ENCODE data around the gene ADGRE1.
A peak's percentile ranks its signal among the peaks of the same experiment; 100 is the strongest.

ADGRE1 gene

GRCh38 chr19:6876748-6877147 lies 10.6 kb upstream of the ADGRE1 start:
- peak; percentile 92 to 97 (median 95) for DNase-seq

DNA sequence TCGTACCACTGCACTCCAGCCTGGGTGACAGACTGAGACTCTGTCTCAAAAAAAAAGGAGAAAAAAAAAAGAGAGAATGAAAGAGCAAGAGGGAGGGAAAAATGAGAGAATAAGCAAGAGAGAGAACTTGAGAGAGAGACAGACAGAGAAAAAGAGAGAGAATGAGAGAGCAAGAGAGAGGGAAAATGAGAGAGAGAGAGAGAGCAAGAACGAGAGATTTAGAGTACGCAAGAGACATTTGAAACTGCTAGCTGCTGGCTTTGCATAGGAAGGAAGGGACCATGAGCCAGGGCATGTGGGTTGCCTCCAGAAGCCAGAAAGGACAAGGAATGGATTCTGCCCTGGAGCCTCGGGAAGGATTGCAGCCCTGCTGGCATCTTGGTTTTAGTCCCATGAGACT lies 9.6 kb upstream of the ADGRE1 start:
- no peak for DNase-seq

DNA sequence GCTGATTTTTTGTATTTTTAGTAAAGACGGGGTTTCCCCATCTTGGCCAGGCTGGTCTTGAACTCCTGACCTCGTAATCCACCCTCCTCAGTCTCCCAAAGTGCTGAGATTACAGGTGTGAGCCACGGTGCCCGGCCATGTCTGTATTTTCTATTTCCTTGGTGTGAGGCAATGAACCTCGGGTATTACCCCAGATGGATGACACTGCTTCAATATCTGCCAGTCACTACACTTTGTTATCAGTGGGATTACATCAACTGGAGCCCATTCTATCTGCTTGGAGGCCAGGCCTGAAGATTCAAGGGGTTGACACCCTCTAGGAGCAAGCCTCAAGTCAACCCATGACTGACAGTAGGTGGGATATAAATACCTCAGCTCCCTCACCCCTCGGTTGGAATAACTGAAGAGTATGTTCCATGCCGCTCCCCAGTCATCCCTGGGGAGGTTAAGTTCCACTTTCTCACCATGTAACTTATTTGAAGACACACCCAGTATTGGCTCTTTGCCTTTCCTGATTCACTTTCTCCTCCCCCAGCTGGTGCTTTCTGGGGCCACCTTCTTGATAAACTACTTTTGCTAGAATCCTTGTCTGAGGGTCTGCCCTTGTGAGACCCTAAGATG lies 992 bp upstream of the ADGRE1 start:
- DNase-seq, result peak in 2 of 3 donors; percentile 45 to 49

DNA sequence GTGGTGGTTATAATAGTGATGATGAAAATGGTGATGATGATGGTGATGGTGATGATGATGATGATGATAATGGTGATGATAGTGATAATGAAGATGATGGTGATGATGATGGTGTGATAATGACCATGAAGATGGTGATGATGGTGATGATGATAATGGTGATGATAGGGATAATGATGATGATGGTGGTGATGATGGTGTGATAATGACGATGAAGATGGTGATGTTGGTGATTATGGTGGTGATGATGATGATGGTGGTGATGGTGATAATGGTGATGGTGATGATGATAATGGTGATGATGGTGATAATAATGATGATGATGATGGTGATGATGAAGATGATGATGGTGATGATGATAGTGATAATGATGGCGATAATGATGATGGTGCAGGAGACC lies 1.6 kb downstream of the ADGRE1 start:
- DNase-seq, result no peak

- no peak for DNase-seq
These were observed 3.1 kb downstream of the ADGRE1 start for GRCh38 chr19:6890401-6890913.

GRCh38 chr19:6890938-6891337 lies 3.6 kb downstream of the ADGRE1 start:
- DNase-seq, result peak in 2 of 3 donors; percentile 22 to 30

GRCh38 chr19:6891761-6892385 lies 4.5 kb downstream of the ADGRE1 start:
- DNase-seq, result peak; percentile 36 to 57 (median 49)

- DNase-seq, result no peak
These were observed 6.9 kb downstream of the ADGRE1 start for GRCh38 chr19:6894313-6894712.

DNA sequence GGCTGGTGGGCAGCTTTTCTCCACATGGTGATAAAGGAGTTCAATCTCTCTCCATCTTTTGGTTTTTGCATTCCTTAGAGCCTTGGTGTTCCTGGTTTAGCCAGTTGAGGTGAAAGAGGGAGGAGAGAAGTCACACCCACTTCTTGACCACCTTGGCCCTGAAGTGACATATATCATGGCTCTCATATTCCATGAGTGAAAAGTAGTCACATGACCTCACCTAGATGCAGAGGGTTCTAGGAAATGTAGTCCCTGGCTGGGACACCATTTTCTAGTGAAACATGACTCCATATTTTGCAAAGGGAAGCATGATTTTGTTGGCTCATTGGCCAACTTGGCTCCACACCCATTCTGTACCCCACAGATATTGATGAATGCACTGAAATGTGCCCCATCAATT lies 16.1 kb downstream of the ADGRE1 start:
- DNase-seq, result no peak

DNA sequence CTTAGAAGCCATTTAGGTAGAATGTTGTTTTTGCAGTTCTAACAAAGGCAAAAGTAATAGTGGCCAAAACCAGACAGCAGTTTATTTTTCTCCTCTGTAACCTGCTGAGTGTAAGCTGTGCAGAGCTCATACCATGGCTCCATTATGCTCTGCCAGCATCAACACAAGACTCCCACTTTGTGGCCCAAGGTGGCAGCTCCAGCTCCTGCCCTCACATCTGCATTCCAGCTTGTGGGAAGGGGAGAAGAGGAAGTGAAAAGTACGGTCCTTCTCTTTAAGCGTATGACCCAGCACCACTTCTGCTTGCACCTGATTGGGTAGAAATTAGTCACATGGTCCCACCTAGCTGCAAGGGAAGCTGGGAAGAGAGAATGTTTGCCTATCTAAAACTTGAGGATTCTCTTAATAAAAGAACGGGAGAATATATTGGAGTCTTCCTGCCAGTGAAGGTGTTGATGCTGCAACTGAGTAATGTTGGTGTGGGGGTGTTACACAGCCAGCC lies 19.2 kb downstream of the ADGRE1 start:
- DNase-seq, result peak in 1 of 3 donors; percentile 7

- no peak for DNase-seq
These were observed 24.1 kb downstream of the ADGRE1 start for GRCh38 chr19:6911523-6911922.

DNA sequence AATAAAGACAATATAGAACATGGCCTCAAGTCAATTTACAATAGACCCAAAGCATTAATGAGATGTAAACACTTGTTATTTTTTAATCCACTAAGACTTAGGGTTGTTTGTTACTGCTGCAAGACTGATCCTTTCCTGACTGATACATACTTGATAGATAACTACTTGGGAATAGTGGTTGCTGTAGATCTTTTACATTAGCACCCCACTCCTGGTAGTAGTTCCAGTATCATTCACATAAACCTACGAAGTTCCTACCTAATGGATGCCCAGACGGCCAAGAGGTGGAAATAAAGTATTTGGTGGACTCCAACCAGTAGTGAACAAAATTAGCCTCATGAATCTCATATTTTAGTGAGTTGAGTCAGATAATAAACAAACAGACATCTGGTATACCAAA lies 26.9 kb downstream of the ADGRE1 start:
- no peak for DNase-seq

DNA sequence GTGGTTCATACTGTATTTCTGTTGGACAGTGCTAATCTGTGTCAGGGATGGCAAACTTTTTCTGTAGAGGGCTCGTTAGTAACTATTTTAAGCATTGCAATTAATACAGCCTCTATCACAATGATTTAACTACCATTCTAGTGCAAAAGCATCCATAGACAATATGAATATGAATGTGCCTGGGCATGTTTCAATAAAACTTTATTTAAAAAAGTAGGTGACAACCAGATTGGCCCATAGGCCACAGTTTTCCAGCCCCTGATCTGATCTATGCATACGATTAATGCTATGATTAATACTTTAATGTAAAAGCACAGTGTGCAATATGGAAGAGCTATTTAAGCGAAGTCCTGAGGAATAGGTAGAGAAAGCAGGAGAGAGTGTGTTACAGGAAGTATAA lies 29.6 kb downstream of the ADGRE1 start:
- no peak for DNase-seq

- DNase-seq, result no peak
These were observed 38.0 kb downstream of the ADGRE1 start for GRCh38 chr19:6925386-6925785.

DNA sequence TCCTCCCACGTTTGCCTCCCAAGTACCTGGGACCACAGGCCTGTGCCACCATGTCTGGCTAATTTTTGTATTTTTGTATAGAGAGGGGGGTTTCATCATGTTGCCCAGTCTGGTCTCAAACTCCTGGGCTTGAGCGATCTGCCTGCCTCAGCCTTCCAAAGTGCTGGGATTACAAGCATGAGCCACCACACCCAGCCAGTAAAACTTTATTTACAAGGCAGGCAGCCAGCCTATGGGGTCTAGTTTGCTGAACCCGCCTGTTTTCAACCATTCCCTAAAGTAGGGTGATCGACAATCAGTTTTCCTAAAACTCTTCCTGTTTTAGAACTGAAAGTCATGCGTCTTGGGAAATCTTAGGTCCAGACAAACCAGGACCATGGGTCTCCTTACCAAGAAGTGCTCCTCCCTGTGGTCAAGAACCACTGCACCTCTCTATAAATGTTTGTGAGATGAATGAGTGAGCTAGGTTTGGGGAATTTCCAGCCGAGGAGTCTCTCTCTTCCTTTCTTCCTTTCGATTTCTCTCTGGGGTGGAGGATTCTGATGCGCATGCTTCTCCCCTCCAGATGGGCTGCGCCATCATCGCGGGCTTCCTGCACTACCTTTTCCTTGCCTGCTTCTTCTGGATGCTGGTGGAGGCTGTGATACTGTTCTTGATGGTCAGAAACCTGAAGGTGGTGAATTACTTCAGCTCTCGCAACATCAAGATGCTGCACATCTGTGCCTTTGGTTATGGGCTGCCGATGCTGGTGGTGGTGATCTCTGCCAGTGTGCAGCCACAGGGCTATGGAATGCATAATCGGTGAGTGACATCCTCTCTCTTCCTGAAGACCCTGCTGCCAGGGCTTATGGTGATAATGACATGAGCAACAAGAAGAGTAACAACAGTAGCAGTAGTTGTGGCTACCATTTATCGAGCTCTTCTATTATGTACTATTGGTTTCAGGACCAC lies 38.7 kb downstream of the ADGRE1 start:
- peak; percentile 64 to 74 (median 69) for DNase-seq

DNA sequence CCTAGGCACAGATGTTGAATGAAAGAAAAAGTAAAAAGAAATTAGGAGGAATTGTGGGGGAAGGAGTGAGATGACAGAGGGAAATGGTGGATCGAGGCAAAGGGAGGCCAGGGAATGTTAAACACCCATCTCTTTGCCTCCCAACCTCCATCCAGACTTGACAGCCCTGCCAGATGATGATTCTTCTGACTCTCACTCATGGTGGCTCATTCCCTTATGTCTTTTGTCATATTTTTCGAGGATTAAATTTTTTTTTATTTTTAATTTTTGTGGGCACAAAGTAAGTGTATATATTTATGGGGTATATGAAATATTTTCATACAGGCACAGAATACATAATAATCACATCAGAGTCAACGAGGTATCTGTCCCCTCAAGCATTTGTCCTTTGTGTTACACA lies 42.8 kb downstream of the ADGRE1 start:
- DNase-seq, result no peak

- DNase-seq, result no peak
These were observed 47.7 kb downstream of the ADGRE1 start for GRCh38 chr19:6935069-6935468.

DNA sequence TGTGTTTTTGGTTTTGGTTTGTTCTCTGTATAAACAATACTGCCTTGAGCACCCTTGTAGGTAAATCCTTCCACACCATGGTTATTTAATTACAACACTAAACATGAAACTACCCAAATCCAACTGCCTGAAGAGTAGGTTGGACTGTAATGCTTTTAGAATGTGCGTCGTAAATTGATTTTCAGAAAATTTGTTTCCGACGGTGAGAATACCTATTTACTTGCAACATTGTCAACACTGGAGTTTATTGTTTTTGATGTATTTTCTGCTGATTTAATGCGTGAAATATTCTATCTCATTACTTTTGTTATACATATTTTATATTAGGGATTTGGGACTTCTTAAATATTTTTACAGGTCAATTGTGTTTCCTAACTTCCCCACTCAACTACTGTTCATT lies 48.2 kb downstream of the ADGRE1 start:
- DNase-seq, result no peak

- no peak for DNase-seq
These were observed 58.4 kb downstream of the ADGRE1 start for GRCh38 chr19:6945733-6946132.

- DNase-seq, result peak; percentile 81 to 88 (median 81)
These were observed 60.4 kb downstream of the ADGRE1 start for GRCh38 chr19:6947745-6948144.

GRCh38 chr19:6948884-6949283 lies 61.5 kb downstream of the ADGRE1 start:
- DNase-seq, result no peak

- no peak for DNase-seq
These were observed 65.6 kb downstream of the ADGRE1 start for GRCh38 chr19:6952956-6953355.

- DNase-seq, result no peak
These were observed 67.7 kb downstream of the ADGRE1 start for GRCh38 chr19:6955082-6955481.
